Lower lobe of right lung (tissue), 2 donors: ENCODE data around the gene APOB. TPM values are rescaled to one million over a fixed set of nuclear protein-coding genes. Genes with fewer than 3 reads are reported as not detected.

Experiments used
- ATAC-seq, 2 donors: fragments of 200-7000 bp; cut with Tn5 transposase; one replicate each; pipeline ENCODE4 v1.9.1; 2020 to 2022; ENCODE audit warnings: mild to moderate bottlenecking in 2 of 2, moderate library complexity in 2 of 2
- DNase-seq: peaks from one replicate; pipeline ENCODE4 v3.0.0-alpha.2; 2020
- H3K27ac ChIP-seq: fragments of 200-600 bp; one replicate; pipeline ENCODE4 v1.8.0; 2022
- H3K27me3 ChIP-seq: fragments of 200-600 bp; one replicate; pipeline ENCODE4 v1.8.0; 2022; ENCODE audit warnings: low read depth
- H3K36me3 ChIP-seq: fragments of 200-600 bp; one replicate; pipeline ENCODE4 v1.8.0; 2022; ENCODE audit warnings: mild to moderate bottlenecking
- H3K4me1 ChIP-seq: fragments of 200-600 bp; one replicate; pipeline ENCODE4 v1.8.0; 2022
- H3K4me3 ChIP-seq: fragments of 200-600 bp; one replicate; pipeline ENCODE4 v1.8.0; 2022; ENCODE audit warnings: mild to moderate bottlenecking
- H3K9me3 ChIP-seq: fragments of 200-600 bp; one replicate; pipeline ENCODE4 v1.8.0; 2022
- intact Hi-C: fragments of 100-400 bp; cut with DNase I; formaldehyde crosslinking; loops from one replicate; pipeline ENCODE4 v1.11.0; 2022
- total RNA-seq: library from RNA; stranded (reverse); fragmentation: NEBNext Ultra II Directional; extraction: Animal tissue kit (Norgen Biotek cat#: 25700); gene quantifications from one replicate; pipeline ENCODE4 v1.2.1, GENCODE V29; 2021
- TF ChIP-seq, protein P1 (sequence below): fragments of 200-600 bp; IDR thresholded peaks from one replicate; pipeline ENCODE4 v1.8.0; 2022; ENCODE audit warnings: antibody characterized with exemption, mild to moderate bottlenecking
- donor health status: DM: no; HTN: yes; CAD: no; lungs with severe emphysema.

Gene APOB
- total RNA-seq, 1 donor from 2014 or later = 0.53 TPM

- H3K4me1 ChIP-seq = no peaks in the 10 kb centered on the region
- no peaks in the 10 kb centered on the region for H3K9me3 ChIP-seq
- no peak overlapping the region for H3K27ac ChIP-seq
- H3K4me3 ChIP-seq = no peak overlapping the region
- intact Hi-C loops = no loop called here
- TF ChIP-seq, protein P1, sequence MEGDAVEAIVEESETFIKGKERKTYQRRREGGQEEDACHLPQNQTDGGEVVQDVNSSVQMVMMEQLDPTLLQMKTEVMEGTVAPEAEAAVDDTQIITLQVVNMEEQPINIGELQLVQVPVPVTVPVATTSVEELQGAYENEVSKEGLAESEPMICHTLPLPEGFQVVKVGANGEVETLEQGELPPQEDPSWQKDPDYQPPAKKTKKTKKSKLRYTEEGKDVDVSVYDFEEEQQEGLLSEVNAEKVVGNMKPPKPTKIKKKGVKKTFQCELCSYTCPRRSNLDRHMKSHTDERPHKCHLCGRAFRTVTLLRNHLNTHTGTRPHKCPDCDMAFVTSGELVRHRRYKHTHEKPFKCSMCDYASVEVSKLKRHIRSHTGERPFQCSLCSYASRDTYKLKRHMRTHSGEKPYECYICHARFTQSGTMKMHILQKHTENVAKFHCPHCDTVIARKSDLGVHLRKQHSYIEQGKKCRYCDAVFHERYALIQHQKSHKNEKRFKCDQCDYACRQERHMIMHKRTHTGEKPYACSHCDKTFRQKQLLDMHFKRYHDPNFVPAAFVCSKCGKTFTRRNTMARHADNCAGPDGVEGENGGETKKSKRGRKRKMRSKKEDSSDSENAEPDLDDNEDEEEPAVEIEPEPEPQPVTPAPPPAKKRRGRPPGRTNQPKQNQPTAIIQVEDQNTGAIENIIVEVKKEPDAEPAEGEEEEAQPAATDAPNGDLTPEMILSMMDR = no peak
- no peak for DNase-seq
- no peaks in the 10 kb centered on the region for H3K36me3 ChIP-seq
- ATAC-seq = peak in 1 of 2 donors; percentile 39
- no peaks in the 10 kb centered on the region for H3K27me3 ChIP-seq
These were observed 73.8 kb downstream of the APOB start for GRCh38 chr2:20970068-20970467.

DNA sequence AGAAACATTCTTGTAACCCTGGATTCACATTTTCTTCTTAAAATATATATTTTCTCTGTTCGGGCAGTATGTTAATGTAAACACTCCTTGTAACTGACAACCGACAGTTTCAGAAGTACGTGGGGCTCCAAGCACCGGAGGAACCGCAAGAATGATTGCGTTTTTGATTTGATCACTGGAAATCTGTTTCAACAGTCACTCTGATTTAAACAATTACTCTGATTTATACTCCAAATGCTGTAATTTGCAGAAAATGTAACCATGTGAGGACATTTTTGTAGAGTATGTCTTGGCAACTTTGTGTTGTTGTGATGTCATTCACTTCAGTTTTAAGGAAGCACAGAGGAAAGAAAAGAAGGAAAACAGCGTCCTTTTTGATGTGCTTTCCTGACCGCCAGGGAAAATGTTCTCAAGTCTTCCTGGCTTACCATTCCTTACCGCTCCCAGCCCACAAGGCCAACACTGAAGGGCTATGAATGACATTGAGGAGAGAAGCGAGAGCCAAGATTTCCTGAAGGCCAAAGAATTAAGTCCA, 77.7 kb downstream of the APOB start:
- Histone ChIP-seq H3K27ac (no peak overlapping the region), H3K36me3 (no peaks in the 10 kb centered on the region), H3K27me3 (peaks cover 3% of the 10 kb centered on the region), H3K4me3 (no peak overlapping the region), H3K9me3 (no peaks in the 10 kb centered on the region), H3K4me1 (no peaks in the 10 kb centered on the region)
- DNase-seq (no peak), ATAC-seq (no peak)
- TF ChIP-seq, protein P1 = no peak
- intact Hi-C loops = loop anchor here (10.0 kb wide), 1 partner anchor 291 kb away; no protein-coding TSS in a partner anchor

DNA sequence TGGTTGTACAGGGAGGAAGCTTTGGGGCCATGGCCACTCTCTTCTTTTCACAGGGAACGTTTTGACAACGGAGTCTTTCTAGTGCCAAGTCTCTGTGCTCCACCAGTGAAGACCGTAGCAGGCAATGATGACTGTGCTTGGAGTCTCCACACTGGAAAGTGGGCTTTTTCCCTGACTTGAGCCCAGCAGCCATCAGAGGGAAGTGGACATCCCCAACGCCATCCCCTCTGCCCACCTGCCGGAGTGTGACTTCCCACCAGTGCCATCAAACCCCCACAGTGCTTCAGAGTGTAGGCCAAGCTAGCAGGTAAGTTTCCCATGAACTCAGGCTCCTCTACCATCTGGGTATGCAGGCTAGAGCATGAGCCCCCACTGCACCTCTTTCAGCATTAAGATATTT, 78.7 kb downstream of the APOB start:
- TF ChIP-seq, protein P1 = no peak
- Histone ChIP-seq H3K27ac (no peak overlapping the region), H3K36me3 (no peaks in the 10 kb centered on the region), H3K4me1 (no peaks in the 10 kb centered on the region), H3K4me3 (no peak overlapping the region), H3K27me3 (peaks cover 3% of the 10 kb centered on the region), H3K9me3 (no peaks in the 10 kb centered on the region)
- DNase-seq = no peak
- intact Hi-C loops = loop anchor here (10.0 kb wide), 1 partner anchor 290 kb away; no protein-coding TSS in a partner anchor
- ATAC-seq = no peak

GRCh38 chr2:20963867-20964266, 80.0 kb downstream of the APOB start:
- Histone ChIP-seq H3K4me3 (no peak overlapping the region), H3K27me3 (peaks cover 3% of the 10 kb centered on the region), H3K9me3 (no peaks in the 10 kb centered on the region), H3K36me3 (no peaks in the 10 kb centered on the region), H3K4me1 (no peaks in the 10 kb centered on the region), H3K27ac (no peak overlapping the region)
- intact Hi-C loops = loop anchor here (10.0 kb wide), 1 partner anchor 289 kb away; no protein-coding TSS in a partner anchor
- TF ChIP-seq, protein P1 = no peak
- ATAC-seq (no peak), DNase-seq (no peak)

DNA sequence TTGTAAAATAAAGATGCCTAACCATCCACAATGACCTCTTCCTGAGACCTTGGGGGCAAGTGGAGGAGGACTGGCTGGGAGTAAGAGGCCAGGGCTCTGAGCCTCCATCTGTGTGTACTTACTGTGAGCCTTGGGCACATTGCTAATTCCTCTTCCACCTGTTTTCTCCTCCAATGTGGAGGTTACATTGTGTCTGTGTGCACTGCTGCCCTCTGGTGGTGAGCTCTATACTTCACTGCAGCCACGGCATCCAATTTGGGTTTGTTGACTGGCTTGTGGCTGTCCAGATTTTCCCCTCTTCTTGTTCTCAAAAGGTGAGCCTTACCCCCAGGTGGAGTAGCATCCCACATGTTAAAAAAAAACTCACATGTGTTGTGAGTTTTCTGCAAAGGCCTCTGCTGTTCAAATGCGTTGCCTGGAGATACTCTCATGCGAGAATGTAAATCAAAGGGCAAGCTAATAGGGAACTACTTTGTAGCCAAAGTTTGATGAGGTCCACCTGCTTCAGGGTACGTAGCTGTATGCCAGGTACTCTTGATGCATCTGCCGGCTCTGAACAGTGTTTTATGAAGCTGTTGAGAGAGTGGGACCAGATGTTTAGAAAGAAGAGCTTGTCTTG, 80.8 kb downstream of the APOB start:
- peak; percentile 79 to 85 for ATAC-seq
- Histone ChIP-seq H3K4me1 (no peaks in the 10 kb centered on the region), H3K4me3 (no peak overlapping the region), H3K9me3 (no peaks in the 10 kb centered on the region), H3K36me3 (no peaks in the 10 kb centered on the region), H3K27ac (no peak overlapping the region), H3K27me3 (peaks cover 7% of the 10 kb centered on the region)
- intact Hi-C loops = loop anchor here (10.0 kb wide), 1 partner anchor 288 kb away; no protein-coding TSS in a partner anchor
- TF ChIP-seq, protein P1 = peak; percentile 86
- peak; percentile 67 for DNase-seq
